Measurements from ENCODE around the gene SCGB3A1.

SCGB3A1 gene

DNA sequence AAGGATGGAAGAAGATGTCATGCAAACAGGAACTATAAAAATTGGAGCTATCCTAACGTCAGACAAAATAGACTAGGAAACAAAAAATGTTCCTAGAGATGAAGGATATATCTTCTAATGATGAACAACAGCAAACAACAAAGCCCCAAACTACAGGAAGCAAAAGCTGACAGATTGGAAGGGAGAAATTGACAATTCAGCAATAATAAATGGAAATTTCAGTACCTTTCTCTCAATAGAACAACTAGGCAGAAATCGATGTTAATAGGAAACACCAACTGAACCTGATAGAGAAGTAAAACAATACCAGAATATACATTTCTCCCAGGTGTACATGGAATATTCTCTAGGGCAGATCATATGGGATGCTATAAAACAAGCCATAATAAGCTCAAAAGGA is 7.6 kb downstream of the SCGB3A1 start:
- no peak for DNase-seq

DNA sequence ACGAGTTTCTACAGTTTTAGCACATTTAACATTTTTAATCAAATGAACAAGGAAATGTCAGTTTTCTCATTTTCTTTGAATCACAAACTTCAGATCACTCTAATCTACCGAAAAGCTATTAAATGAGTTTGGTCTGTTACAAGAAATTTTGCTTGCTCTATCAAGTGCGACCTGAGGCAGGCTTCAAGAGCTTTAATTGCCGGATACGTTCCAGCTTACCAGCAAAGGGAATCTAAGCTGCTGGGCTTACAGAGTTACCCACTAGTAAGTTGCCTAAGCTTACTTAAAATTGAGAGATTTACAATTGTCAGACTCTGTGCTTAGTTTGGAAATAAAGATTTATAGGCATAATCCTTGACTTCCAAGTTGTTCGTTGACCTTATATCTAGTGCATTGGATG is 10.6 kb downstream of the SCGB3A1 start:
- DNase-seq, result no peak

DNA sequence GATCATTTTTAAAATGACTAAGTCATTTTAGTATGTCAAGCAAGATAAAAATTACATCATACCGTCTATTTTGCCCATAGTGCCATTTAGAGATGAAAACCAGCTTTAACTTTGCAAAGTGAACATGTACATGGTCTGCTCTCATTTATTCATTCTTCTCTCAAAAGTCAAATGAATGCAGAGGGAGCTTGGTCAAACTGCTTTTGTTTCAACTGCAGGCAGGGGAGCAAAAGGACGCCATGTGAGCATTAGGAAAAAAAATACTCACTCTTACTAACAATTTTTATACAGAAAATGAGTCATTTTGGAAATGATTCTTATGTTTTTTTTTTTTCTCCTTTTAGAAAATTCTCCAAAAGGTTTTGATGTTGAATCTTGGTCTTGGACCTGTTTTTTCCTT is 15.7 kb downstream of the SCGB3A1 start:
- DNase-seq, result peak; percentile 28

DNA sequence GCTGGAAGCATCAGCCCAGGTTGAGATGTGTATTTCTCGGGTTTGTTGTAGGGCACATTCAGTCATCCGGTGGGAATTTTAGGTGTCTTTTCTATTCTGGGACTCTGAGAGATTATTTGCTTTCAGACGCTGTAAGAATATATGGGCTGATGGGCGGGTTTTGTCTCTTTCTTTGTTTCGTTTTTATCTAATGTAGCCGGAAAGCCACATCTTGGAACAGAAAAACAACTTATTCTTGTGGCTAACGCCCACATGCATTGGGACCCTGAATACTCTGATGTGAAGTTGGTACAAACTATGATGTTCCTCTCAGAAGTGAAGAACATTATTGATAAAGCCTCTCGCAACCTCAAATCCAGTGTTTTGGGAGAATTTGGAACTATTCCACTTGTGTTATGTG is 22.4 kb downstream of the SCGB3A1 start:
- DNase-seq, result no peak

DNA sequence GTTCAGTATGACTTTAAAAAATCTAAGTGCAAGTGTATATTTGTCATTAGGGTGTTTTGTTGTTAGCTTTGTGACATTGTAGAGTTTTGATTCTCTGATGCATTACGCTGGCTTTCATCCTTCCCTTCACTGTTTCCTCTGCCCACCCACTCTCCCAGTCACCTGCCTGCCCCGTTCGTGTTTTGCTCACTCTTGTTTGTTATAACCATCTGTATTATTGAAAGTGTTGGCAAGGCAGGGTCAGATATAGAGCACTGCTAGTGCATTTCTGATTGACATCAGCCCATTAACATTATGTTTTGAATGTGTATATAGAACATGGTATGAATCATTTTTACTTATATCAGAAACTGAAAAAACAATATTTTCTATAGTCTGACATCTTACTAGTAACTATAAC is 27.3 kb downstream of the SCGB3A1 start:
- DNase-seq, result peak; percentile 40

DNA sequence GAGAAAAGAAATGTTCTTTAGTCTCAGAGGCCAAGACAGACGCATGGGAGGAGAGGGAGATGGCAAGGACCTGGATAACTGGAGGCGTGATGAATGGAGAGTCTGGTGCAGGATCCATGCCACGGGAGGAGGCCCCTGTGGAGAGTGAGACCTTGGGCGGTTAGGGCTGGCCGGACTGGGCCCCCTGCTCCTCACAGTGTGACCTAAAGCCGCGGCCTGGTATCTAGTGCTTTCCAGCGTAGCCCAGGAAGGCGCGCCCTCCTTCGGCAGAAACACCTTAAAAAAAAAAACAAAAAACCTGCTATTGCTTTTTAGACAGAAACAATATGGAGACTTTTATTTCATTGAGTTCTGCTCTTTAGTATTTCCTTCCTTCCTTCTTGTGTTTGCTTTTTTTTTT is 33.1 kb downstream of the SCGB3A1 start:
- no peak for DNase-seq

DNA sequence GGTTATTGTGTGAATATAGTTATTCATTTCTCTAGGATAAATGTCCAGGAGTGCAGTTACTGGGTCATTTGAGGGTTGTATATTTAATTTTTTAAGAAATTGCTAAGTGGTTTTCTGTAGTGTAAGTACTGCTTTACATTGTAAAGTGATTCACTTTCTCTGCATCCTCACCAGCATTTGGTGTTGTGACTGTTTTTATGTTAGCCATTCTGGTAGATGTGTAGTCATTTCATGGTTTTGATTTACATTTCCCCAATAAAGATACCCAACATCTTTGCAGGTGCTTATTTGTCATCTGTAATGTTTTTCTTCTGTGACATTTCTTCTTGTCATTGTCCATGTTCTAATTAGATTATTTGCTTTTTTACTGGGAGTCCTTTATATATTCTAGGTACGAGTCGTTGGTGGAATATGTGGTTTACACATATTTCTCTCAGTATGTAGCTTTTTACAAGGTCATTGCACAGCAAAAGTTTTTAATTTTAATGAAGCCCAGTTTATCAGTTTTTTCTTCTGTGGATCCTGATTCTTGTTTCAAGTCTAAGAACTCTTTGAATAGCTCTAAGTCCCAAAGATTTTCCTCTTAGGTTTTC is 34.0 kb downstream of the SCGB3A1 start:
- peak; percentile 66 for DNase-seq

DNA sequence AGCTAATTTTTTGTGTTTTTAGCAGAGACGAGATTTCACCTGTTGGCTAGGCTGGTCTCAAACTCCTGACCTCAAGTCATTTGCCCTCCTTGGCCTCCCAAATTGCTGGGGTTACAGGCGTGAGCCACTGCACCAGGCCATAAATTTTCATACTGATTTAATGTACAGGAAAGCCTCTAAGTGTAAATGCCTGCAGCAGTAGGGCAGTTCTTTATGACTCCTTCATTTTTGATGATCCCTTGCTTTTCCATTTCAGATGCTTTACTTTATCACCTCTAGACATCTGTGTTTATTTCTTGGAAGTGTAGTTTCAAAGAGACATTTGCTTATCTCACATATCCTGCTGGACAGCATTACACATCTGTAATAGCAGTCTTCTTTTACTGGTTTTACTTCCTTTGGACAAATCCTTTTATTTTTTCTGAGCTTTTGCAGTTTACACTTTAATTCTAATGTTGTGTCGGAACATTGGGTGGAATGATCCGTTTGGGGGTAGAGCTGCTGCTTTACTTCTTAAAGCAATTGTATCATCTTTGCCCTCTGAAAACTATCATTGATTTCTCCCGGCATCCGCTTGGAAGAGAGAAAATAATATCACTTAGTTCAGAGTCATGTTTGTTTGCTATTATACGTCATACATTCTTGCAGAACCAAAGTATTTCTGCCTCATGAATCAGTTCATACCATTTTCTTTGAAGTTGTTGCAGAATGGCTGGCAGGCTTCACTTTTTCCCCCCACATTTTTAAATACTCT is 36.0 kb downstream of the SCGB3A1 start:
- DNase-seq, result no peak

DNA sequence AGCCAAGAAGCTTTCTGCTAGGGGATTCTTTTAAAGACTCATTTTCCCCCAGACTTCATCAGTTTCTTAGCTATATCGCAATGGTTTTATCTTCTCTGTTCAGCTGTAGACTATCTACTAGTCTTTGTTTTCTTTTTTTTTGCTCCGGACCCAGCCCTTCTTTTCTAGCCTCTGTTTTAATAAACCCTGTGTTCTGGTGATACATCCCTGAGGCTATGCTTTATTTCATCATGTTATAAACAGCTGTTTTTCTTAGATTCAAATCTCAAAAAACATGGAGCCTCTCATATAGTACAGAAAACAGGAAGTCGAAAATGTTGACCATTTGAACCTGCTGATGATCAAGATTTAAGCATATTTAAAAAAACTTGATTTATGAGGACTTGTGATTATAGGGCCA is 37.8 kb downstream of the SCGB3A1 start:
- no peak for DNase-seq

DNA sequence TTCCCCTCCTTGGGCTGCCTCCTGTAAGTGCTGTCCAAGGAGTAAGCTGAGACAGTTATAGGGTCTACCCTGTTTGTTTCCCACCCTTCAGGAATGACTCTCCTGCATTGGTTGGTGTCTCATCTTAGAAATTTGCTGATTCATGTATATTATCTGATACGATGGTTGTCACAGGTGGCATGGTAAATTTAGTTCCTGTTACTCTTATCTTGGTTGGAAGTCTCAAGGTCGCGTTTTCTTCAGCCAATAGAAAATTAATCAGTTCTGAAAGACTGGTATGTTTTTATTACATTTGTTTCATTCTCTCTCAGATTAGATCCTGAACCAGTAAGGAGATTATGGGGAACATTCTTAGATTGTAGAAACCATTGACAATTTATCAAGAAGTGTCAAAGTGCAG is 42.7 kb downstream of the SCGB3A1 start:
- no peak for DNase-seq

DNA sequence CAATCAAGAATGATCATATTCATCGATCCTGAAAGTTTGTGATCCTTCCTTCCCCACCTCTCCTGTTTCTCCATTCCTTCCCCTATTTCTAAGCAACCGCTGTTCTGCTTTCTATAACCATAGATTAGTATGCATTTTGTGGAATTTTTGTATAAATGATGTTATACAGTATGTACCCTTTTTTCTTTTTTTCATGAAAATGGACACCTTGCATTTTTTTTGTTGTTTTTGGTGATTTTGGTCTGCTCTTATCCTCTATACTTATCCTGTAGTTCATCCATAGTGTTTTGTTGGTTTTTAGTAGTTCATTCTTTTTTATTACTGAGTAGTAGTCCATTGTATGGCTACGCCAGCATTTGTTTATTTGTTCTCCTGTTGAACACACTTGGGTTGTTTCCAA is 46.1 kb downstream of the SCGB3A1 start:
- no peak for DNase-seq

DNA sequence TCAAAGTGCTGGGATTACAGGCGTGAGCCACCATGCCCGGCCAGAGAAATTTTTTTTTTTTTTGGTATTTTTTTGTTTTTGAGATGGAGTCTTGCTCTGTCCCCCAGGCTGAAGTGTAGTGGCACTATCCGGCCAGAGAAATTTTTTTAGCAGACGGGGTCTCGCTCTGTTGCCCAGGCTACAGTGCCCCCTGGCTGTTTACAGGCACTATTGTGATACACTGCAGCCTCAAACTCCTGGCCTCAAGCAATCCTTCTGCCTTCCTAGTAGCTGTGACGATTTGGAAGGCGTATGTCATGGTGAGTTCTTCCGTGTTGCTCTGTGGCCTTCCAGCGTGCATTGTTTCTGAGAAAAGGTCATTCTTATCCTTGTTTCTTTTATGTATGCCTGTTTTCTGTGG is 49.6 kb downstream of the SCGB3A1 start:
- no peak for DNase-seq

Measured in activated CD4-positive, alpha-beta T cell treated with anti-CD3 and anti-CD28 coated beads, Interleukin-10, Interleukin-2, amounts not matched to agents 100 ng/mL and 50 ng/mL, durations not matched to agents 16 hours and 8 hours (primary cell).